Measurements from ENCODE around the gene MYBL2.
"Not testable (repeated sequence)": the region's sequence is repeated elsewhere in the genome, so short reads cannot be mapped to it uniquely, and the experiment has no call there.

Gene MYBL2

DNA sequence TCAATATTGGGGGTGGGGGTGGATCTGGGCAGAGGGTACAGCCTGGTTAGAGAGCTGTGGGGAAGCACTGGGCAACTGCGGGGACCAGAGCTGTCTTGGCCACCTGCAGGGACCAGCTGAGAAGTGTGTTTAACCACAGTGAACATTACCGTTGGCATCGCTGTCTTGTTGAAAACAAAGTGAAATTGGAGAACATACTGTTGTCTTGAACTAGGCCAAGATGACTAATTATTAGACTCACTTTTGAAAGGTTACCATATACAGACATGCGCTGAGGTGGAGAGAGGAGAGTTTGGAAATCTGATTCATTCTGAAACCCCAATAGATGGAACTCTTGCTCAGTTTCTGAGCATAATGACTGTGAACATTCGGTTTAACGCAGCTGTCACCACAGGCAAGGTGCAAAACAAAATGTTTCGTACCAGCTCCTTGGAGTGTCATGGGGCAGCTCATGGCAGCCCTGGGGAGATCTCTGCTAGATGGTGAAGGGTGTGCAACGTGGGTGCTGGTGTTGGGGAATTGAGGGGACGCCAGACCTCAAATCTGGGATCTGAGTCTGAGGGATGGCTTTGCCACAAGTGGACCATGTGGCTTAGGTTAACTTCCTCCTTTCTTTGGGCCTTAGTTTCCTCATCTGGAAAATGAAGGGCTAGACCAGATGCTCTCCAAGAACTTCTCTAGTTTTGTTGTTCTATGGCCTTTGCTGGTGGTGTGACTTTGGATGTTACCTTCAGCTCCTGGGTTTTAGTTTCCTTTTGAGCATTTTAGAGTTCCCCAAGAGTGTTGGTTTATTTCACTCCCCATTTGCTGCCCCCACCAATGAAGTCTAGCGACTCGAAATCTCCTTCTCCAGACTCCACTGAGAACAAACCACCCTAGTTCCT, 84.5 kb downstream of the MYBL2 start:
- DNase-seq (ENCODE audit: low read depth in 2 of 2), result no peak

- no peak for DNase-seq (ENCODE audit: low read depth in 2 of 2)
Observed at GRCh38 chr20:43752051-43752360, 85.1 kb downstream of the MYBL2 start.

DNA sequence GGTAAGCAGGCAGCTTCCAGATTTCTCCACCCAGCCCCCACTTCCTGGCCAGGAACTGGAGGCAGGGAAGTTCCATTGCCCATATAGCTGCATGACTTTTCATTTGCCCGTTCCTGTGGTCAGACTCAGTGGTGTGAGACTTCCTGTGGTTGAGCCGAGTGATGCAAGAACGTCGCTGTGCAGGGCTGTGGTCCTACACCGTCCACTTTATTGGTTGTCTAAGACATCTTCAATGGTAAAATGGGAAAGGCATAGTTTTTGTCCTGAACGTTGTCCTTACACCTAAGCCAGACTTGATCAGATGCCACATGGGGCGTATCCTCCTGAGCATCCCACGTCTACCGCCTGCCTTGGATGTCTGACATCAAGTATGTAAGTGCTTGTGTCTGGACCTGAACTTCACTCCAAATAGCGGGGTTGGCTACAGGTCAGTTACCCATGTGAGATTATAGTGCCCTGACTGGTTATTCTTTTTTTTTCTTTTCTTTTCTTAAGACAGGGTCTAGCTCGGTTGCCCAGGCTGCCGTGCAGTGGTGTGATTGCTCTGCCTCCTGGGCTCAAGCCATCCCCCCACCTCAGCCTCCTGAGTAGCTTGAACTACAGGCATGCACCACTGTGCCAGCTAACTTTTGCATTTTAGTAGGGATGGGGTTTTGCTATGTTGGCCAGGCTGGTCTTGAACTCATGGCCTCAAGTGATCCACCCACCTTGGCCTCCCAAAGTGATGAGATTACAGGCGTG, 85.8 kb downstream of the MYBL2 start:
- no peak for DNase-seq (ENCODE audit: low read depth in 2 of 2)

GRCh38 chr20:43755390-43755789, 88.5 kb downstream of the MYBL2 start:
- no peak for DNase-seq (ENCODE audit: low read depth in 2 of 2)

DNA sequence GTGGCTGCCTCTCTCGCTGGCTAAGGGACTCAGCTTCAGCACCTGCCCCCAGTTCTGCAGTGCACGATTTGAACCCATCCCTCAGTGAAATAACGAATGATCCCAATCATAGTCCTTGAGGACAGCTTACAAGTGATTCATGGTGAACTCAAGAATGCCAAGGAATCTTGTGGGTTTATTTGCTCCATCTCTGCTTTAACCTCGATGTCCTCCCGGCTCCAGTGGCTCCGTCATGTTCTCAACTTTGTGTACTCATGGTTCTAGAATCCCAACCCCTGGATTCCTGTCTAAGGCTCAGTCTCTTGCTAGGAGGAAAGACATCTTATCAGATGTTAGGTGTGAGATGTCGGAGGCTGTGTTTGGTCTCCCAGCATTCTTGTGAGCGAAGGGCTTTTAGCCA, 88.9 kb downstream of the MYBL2 start:
- DNase-seq (ENCODE audit: low read depth in 2 of 2), result no peak

DNA sequence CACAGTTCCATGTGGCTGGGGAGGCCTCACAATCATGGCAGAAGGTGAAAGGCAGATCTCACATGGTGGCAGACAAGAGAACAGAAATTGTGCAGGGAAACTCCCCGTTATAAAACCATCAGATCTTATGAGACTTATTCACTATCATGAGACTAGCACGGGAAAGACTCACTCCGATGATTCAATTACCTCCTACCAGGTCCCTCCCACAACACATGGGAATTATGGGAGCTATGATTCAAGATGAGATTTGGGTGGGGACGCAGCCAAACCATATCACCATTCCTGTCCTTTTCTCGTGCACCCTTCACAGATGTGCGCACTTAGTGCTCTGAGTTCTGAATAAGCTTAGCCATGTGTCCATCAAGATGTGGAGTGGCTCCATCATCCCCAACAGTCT, 91.0 kb downstream of the MYBL2 start:
- not testable (repeated sequence) for DNase-seq (ENCODE audit: low read depth in 2 of 2)

DNA sequence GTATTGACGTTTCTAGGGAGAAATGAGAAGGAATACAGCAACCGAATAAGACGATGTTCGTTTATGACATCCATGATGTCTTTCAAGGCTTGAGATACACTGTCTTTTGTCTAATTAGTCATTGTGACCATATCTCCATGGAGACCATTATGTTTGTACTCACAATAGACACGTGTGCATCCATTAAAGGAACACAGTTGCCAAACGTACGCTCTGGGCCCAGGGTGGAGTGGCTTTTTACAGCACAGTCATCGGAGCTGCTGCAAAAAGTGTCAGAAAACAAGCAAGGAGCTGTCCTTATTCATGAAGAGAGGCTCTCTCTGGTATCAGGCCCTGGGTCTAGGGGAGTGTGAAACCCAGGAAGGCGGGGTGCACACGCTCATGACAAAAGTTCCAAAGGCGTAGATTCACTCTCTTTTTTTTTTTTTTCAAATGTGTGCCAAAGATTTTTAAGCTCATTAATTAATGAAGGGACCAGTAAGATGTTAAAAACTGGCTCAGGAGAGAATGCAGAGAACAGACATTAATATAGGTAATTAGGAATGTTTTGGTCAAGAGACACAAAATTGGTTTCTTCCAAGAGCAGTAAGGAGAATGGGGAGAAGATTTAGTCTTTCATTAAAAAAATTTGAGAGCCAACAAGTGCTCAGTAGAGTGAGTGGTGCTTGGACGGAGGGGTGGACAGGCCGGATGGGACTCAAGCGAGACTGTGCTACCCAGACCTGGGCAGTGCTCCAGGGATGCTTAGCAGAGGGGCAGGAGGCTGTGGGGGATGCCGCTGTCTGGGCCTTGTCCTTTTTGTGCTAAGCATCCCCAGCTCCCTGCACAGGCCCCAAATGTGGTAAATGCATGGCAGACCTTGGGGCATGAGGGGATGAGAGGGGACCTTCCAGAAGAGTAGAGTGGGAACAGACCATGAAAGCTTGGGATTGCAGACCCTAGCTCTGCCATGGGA, 94.7 kb downstream of the MYBL2 start:
- DNase-seq (ENCODE audit: low read depth in 2 of 2), result no peak

DNA sequence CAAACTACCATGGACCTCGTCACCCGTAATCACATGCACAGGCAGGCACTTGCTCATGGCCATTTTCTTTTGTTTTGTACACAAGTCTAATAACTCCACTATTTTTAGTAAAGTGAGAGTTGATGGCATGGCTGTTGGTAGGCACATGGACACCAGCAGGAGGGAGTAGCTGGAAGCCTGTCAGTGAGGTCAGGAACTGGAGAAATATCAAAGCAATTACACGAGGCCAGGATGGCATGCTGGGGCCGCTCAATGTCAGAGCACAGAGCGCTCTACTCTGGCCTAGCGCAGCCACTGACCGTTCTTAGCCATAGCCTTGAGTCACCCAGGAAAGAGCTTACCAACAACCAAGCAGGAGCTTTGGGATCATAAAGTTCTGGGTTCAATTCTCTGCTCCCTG, 96.0 kb downstream of the MYBL2 start:
- no peak for DNase-seq (ENCODE audit: low read depth in 2 of 2)

GRCh38 chr20:43765916-43766315, 99.0 kb downstream of the MYBL2 start:
- DNase-seq (ENCODE audit: low read depth in 2 of 2), result no peak

Measured in stimulated activated CD8-positive, alpha-beta memory T cell treated with anti-CD3 and anti-CD28 coated beads, Interleukin-7, amount 100 ng/mL, for 1 hour (primary cell).